Measurements from ENCODE around the gene AHDC1.
"Not testable (repeated sequence)": the region's sequence is repeated elsewhere in the genome, so short reads cannot be mapped to it uniquely, and the experiment has no call there.

The AHDC1 gene

GRCh38 chr1:27564710-27565649 is 39.0 kb downstream of the AHDC1 start:
- DNase-seq (ENCODE audit: low read depth): no peak

GRCh38 chr1:27563591-27564471 is 40.1 kb downstream of the AHDC1 start:
- DNase-seq (ENCODE audit: low read depth): peak; percentile 72

GRCh38 chr1:27563341-27563590 is 40.7 kb downstream of the AHDC1 start:
- DNase-seq (ENCODE audit: low read depth): no peak

- no peak for DNase-seq (ENCODE audit: low read depth)
These were observed 41.2 kb downstream of the AHDC1 start for GRCh38 chr1:27562534-27563340.

- no peak for DNase-seq (ENCODE audit: low read depth)
These were observed 41.9 kb downstream of the AHDC1 start for GRCh38 chr1:27562021-27562420.

GRCh38 chr1:27561124-27561899 is 42.6 kb downstream of the AHDC1 start:
- DNase-seq (ENCODE audit: low read depth): peak; percentile 46

GRCh38 chr1:27560268-27561123 is 43.4 kb downstream of the AHDC1 start:
- DNase-seq (ENCODE audit: low read depth): no peak

GRCh38 chr1:27559466-27560030 is 44.4 kb downstream of the AHDC1 start:
- DNase-seq (ENCODE audit: low read depth): no peak

GRCh38 chr1:27557596-27558340 is 46.2 kb downstream of the AHDC1 start:
- peak; percentile 47 for DNase-seq (ENCODE audit: low read depth)

- DNase-seq (ENCODE audit: low read depth): peak; percentile 98
These were observed 47.0 kb downstream of the AHDC1 start for GRCh38 chr1:27556781-27557595.

GRCh38 chr1:27556435-27556780 is 47.5 kb downstream of the AHDC1 start:
- DNase-seq (ENCODE audit: low read depth): no peak

- peak; percentile 60 for DNase-seq (ENCODE audit: low read depth)
These were observed 48.1 kb downstream of the AHDC1 start for GRCh38 chr1:27555700-27556424.

- no peak for DNase-seq (ENCODE audit: low read depth)
These were observed 48.9 kb downstream of the AHDC1 start for GRCh38 chr1:27554759-27555699.

GRCh38 chr1:27554293-27554692 is 49.7 kb downstream of the AHDC1 start:
- no peak for DNase-seq (ENCODE audit: low read depth)

GRCh38 chr1:27553823-27554222 is 50.1 kb downstream of the AHDC1 start:
- DNase-seq (ENCODE audit: low read depth): not testable (repeated sequence)

GRCh38 chr1:27552911-27553420 is 51.0 kb downstream of the AHDC1 start:
- DNase-seq (ENCODE audit: low read depth): no peak

- no peak for DNase-seq (ENCODE audit: low read depth)
These were observed 52.0 kb downstream of the AHDC1 start for GRCh38 chr1:27551953-27552312.
